ENCODE data around the gene TMEM272. TPM values are rescaled to one million over a fixed set of nuclear protein-coding genes. Genes with fewer than 3 reads are reported as not detected.

TMEM272 gene
- total RNA-seq, 2 donors from 2014 or later, result 1.3 to 1.7 TPM

- ATAC-seq (no peak), DNase-seq (no peak)
- H3K27ac Mint-ChIP-seq, result no peak overlapping the region
- peaks cover 5% of the 10 kb centered on the region for H3K4me1 Mint-ChIP-seq
- H3K4me3 Mint-ChIP-seq, result no peak overlapping the region
- H3K36me3 Mint-ChIP-seq (ENCODE audit: low read depth), result no peaks in the 10 kb centered on the region
- peaks cover 33% of the 10 kb centered on the region for H3K27me3 Mint-ChIP-seq
- no peaks in the 10 kb centered on the region for H3K9me3 ChIP-seq (ENCODE audit: control insufficient read depth, low read length, poor library complexity, severe bottlenecking)
Observed at GRCh38 chr13:51843529-51843928, 1.4 kb downstream of the TMEM272 start.

GRCh38 chr13:51841732-51842131 is 3.2 kb downstream of the TMEM272 start:
- H3K4me1 Mint-ChIP-seq, result peaks cover 15% of the 10 kb centered on the region
- peaks cover 33% of the 10 kb centered on the region for H3K27me3 Mint-ChIP-seq
- H3K4me3 Mint-ChIP-seq, result no peak overlapping the region

GRCh38 chr13:51840917-51841316 is 4.1 kb downstream of the TMEM272 start:
- no peak for ATAC-seq
- H3K27me3 Mint-ChIP-seq, result peaks cover 33% of the 10 kb centered on the region
- H3K27ac Mint-ChIP-seq, result no peak overlapping the region
- peaks cover 18% of the 10 kb centered on the region for H3K4me1 Mint-ChIP-seq
- H3K9me3 ChIP-seq (ENCODE audit: control insufficient read depth, low read length, poor library complexity, severe bottlenecking), result no peaks in the 10 kb centered on the region
- H3K4me3 Mint-ChIP-seq, result no peak overlapping the region
- H3K36me3 Mint-ChIP-seq (ENCODE audit: low read depth), result no peaks in the 10 kb centered on the region
- DNase-seq, result no peak

More at GRCh38 chr13:51841732-51842131, 3.2 kb downstream of the TMEM272 start:
- no peaks in the 10 kb centered on the region for H3K36me3 Mint-ChIP-seq (ENCODE audit: low read depth)
- DNase-seq, result no peak
- no peak overlapping the region for H3K27ac Mint-ChIP-seq
- no peak for ATAC-seq
- H3K9me3 ChIP-seq (ENCODE audit: control insufficient read depth, low read length, poor library complexity, severe bottlenecking), result no peaks in the 10 kb centered on the region

- H3K27ac Mint-ChIP-seq, result no peak overlapping the region
- no peak for ATAC-seq
- peaks cover 29% of the 10 kb centered on the region for H3K27me3 Mint-ChIP-seq
Observed at GRCh38 chr13:51839711-51840540, 5.1 kb downstream of the TMEM272 start.

DNA sequence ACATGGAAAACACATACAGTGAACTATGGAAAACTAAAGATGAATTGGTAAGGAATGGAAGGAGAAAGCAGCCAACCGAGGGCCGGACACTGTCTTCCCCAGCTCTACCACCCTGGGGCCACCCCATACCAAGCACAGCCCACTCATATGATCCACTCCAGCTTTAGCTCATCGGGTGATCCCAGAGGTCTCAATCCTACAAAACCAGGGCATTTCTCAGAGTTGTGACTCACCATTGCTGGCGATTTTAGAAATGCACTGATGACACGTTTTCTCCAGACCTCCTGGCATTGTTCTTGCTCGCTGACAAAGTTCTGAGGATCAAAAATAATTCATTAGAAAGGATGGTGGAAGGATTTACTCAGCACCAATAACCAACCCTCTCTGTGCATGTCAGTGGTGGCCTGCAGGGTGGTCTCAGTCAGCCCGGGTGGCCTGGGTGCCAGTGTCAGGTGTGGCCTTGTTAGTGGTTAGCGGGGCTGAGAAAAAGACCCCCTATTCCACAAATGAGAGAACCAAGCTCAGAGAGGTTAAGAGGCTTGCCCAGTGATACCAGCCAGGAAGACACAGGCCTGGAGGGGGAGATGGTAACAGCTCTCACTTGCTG is 6.6 kb downstream of the TMEM272 start:
- no peaks in the 10 kb centered on the region for H3K9me3 ChIP-seq (ENCODE audit: control insufficient read depth, low read length, poor library complexity, severe bottlenecking)
- peaks cover 21% of the 10 kb centered on the region for H3K27me3 Mint-ChIP-seq
- no peak overlapping the region for H3K4me3 Mint-ChIP-seq
- ATAC-seq (no peak), DNase-seq (no peak)
- no peaks in the 10 kb centered on the region for H3K36me3 Mint-ChIP-seq (ENCODE audit: low read depth)
- H3K4me1 Mint-ChIP-seq, result peaks cover 13% of the 10 kb centered on the region
- H3K27ac Mint-ChIP-seq, result no peak overlapping the region

More at GRCh38 chr13:51839711-51840540, 5.1 kb downstream of the TMEM272 start:
- Mint-ChIP-seq H3K4me1 (peaks cover 15% of the 10 kb centered on the region), H3K4me3 (no peak overlapping the region), H3K36me3 (ENCODE audit: low read depth) (no peaks in the 10 kb centered on the region)
- no peaks in the 10 kb centered on the region for H3K9me3 ChIP-seq (ENCODE audit: control insufficient read depth, low read length, poor library complexity, severe bottlenecking)
- DNase-seq, result no peak

DNA sequence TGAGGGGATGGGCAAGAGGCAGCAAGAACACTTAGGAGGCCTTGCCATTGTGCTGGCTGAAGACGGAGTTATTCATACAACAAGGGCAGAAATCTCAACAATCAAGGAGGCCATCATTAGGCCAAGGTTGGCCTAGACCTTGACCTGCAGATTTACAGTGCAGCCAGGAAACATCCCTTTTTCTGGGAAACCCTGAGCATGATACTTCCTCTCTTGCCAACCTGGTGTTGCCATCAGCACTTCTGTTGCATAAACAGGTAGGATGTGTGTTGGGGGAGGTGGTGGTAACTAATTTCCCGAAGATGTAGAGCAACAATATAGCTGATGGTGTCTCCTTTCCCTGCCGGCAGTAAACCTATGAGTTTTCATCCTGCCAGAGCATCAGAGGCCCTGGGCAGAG is 8.0 kb downstream of the TMEM272 start:
- H3K27ac Mint-ChIP-seq, result peak overlapping the region; percentile 63
- no peak for ATAC-seq
- H3K27me3 Mint-ChIP-seq, result peaks cover 21% of the 10 kb centered on the region
- no peaks in the 10 kb centered on the region for H3K9me3 ChIP-seq (ENCODE audit: control insufficient read depth, low read length, poor library complexity, severe bottlenecking)
- H3K36me3 Mint-ChIP-seq (ENCODE audit: low read depth), result no peaks in the 10 kb centered on the region
- H3K4me1 Mint-ChIP-seq, result peaks cover 22% of the 10 kb centered on the region
- no peak overlapping the region for H3K4me3 Mint-ChIP-seq
- DNase-seq, result no peak

DNA sequence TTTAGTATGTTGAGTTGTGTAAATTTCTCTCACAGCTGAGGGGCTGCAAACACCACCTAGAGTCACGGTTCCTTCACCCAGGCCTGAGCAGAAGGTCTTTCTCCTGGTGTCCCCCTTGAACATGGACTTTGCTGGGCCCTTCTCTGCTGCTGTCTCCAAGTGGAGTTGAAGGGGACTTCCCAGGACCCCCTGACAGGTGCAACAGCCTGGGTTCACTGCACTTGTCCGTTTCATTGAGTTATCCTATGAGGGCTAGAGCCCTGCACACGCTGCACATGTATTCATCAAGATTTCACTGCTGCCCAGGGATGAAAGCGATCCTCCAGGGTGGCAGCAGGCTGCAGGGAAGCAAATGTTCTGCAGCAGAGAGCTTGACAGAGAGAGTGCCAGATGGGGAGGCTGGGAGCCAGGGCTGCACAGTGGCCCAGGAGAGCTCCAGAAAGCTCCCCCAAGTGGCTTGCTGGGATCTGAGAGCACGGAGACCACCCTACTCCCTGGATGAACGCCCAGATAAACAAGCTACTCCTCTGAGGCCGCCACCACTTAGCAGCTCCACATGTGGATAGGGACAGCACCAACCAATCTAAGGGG is 10.3 kb downstream of the TMEM272 start:
- Mint-ChIP-seq H3K27me3 (peaks cover 5% of the 10 kb centered on the region), H3K36me3 (ENCODE audit: low read depth) (no peaks in the 10 kb centered on the region), H3K4me1 (peaks cover 25% of the 10 kb centered on the region), H3K4me3 (no peak overlapping the region), H3K27ac (no peak overlapping the region)
- H3K9me3 ChIP-seq (ENCODE audit: control insufficient read depth, low read length, poor library complexity, severe bottlenecking), result no peaks in the 10 kb centered on the region
- no peak for DNase-seq
- ATAC-seq, result no peak

DNA sequence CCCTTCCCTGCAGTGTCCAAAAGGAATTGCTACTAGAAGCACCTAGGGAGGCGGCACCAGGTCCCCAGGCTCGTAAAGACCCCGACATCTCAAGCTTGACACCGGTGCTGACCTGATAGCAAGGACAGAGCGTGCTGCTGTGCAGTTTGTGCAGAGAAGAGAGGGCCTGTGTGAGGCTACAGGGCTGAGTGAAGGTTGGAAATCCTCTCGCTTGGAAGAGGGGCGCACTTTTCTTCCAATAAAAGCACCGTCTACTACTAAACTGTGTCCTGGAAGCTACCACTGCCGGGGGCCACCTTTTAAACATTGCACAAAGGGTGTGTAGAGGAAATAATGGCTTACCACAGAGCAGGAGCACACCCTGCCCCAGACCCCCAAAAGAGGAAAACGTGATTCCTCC is 11.0 kb downstream of the TMEM272 start:
- no peaks in the 10 kb centered on the region for H3K36me3 Mint-ChIP-seq (ENCODE audit: low read depth)
- no peak for ATAC-seq
- H3K27me3 Mint-ChIP-seq, result no peaks in the 10 kb centered on the region
- H3K9me3 ChIP-seq (ENCODE audit: control insufficient read depth, low read length, poor library complexity, severe bottlenecking), result no peaks in the 10 kb centered on the region
- no peak for DNase-seq
- H3K4me1 Mint-ChIP-seq, result peaks cover 25% of the 10 kb centered on the region
- peak overlapping the region; percentile 32 for H3K27ac Mint-ChIP-seq
- H3K4me3 Mint-ChIP-seq, result no peak overlapping the region

GRCh38 chr13:51832471-51833152 is 12.4 kb downstream of the TMEM272 start:
- H3K9me3 ChIP-seq (ENCODE audit: control insufficient read depth, low read length, poor library complexity, severe bottlenecking), result no peaks in the 10 kb centered on the region
- Mint-ChIP-seq H3K4me3 (no peak overlapping the region), H3K4me1 (peaks cover 31% of the 10 kb centered on the region), H3K36me3 (ENCODE audit: low read depth) (peaks cover 3% of the 10 kb centered on the region), H3K27ac (peak overlapping the region; percentile 54), H3K27me3 (no peaks in the 10 kb centered on the region)
- peak; percentile 99 for ATAC-seq
- DNase-seq, result peak in 2 of 3 donors; percentile 40 to 41

DNA sequence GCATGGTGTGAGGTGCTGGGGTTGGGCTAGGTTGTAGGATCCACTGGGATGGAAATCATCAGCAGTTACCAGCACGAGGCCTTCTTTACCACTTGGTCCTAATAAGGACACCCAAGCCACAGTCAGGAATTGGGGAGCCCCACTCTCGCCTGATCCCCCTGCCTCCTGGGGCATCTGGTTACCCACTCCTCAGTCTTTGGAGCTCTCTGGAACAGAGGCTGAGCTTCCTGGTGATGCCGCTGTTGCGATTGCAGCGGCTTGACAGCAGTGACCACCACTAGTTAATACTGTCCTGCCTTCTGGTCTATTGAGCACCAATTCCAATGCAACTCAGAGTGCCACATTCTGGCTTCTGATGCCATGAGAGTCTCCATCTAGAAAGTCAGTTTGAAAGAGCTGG is 13.5 kb downstream of the TMEM272 start:
- H3K4me3 Mint-ChIP-seq, result no peak overlapping the region
- no peaks in the 10 kb centered on the region for H3K27me3 Mint-ChIP-seq
- H3K9me3 ChIP-seq (ENCODE audit: control insufficient read depth, low read length, poor library complexity, severe bottlenecking), result no peaks in the 10 kb centered on the region
- peaks cover 29% of the 10 kb centered on the region for H3K4me1 Mint-ChIP-seq
- peaks cover 3% of the 10 kb centered on the region for H3K36me3 Mint-ChIP-seq (ENCODE audit: low read depth)
- peak overlapping the region; percentile 54 for H3K27ac Mint-ChIP-seq
- DNase-seq (no peak), ATAC-seq (no peak)

GRCh38 chr13:51829568-51829899 is 15.4 kb downstream of the TMEM272 start:
- H3K9me3 ChIP-seq (ENCODE audit: control insufficient read depth, low read length, poor library complexity, severe bottlenecking), result no peaks in the 10 kb centered on the region
- Mint-ChIP-seq H3K27me3 (no peaks in the 10 kb centered on the region), H3K4me1 (peaks cover 37% of the 10 kb centered on the region), H3K36me3 (ENCODE audit: low read depth) (peaks cover 3% of the 10 kb centered on the region), H3K27ac (peak overlapping the region; percentile 21), H3K4me3 (no peak overlapping the region)
- ATAC-seq (no peak), DNase-seq (no peak)

- Mint-ChIP-seq H3K27me3 (no peaks in the 10 kb centered on the region), H3K4me3 (peak overlapping the region; percentile 36), H3K4me1 (peaks cover 42% of the 10 kb centered on the region), H3K36me3 (ENCODE audit: low read depth) (peaks cover 3% of the 10 kb centered on the region), H3K27ac (peak overlapping the region; percentile 21)
- no peak for ATAC-seq
- H3K9me3 ChIP-seq (ENCODE audit: control insufficient read depth, low read length, poor library complexity, severe bottlenecking), result no peaks in the 10 kb centered on the region
- no peak for DNase-seq
Observed at GRCh38 chr13:51828730-51829567, 16.0 kb downstream of the TMEM272 start.

All from T-helper 17 cell (primary cell).